ENCODE measurements around the gene HIVEP3. TPM values are rescaled to one million over a fixed set of nuclear protein-coding genes. Genes with fewer than 3 reads are reported as not detected.
A peak's percentile ranks its signal among the peaks of the same experiment; 100 is the strongest.

Gene HIVEP3
- total RNA-seq, 4 donors from 2014 or later: 4.6 to 8.3 (median 6.5) TPM

DNA sequence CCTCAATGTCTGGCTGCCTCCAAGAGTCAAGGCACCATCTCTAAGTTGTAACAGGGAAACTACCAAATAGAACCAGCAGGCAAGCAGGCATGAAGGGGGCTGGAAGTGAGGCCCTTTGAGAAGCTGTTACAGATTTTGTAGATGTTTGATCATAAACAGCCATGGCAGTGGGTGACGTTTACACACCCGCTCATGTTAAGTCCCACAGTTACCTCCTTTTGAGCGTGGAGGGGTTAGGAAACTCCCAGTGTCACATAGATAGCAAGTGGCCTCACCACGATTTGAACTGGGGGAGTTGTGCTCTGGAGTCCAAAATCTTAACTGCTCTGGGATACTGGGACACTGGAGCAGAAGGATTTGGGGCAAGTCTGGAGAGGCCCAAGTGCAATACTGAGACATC is 192.4 kb downstream of the HIVEP3 start:
- H3K9me3 ChIP-seq: no peaks in the 10 kb centered on the region
- TF ChIP-seq, protein P1, sequence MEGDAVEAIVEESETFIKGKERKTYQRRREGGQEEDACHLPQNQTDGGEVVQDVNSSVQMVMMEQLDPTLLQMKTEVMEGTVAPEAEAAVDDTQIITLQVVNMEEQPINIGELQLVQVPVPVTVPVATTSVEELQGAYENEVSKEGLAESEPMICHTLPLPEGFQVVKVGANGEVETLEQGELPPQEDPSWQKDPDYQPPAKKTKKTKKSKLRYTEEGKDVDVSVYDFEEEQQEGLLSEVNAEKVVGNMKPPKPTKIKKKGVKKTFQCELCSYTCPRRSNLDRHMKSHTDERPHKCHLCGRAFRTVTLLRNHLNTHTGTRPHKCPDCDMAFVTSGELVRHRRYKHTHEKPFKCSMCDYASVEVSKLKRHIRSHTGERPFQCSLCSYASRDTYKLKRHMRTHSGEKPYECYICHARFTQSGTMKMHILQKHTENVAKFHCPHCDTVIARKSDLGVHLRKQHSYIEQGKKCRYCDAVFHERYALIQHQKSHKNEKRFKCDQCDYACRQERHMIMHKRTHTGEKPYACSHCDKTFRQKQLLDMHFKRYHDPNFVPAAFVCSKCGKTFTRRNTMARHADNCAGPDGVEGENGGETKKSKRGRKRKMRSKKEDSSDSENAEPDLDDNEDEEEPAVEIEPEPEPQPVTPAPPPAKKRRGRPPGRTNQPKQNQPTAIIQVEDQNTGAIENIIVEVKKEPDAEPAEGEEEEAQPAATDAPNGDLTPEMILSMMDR (IDR thresholded peaks at IDR 0.05): no peak
- no peak for TF ChIP-seq POLR2A (IDR thresholded peaks at IDR 0.05)
- no peaks in the 10 kb centered on the region for H3K27me3 ChIP-seq
- H3K27ac ChIP-seq: peak overlapping the region in 1 of 4 donors; percentile 77
- DNase-seq: no peak
- H3K36me3 ChIP-seq: no peaks in the 10 kb centered on the region
- H3K4me3 ChIP-seq: no peak overlapping the region
- peaks cover 0 to 21% (median 18%) of the 10 kb centered on the region in 4 donors for H3K4me1 ChIP-seq

DNA sequence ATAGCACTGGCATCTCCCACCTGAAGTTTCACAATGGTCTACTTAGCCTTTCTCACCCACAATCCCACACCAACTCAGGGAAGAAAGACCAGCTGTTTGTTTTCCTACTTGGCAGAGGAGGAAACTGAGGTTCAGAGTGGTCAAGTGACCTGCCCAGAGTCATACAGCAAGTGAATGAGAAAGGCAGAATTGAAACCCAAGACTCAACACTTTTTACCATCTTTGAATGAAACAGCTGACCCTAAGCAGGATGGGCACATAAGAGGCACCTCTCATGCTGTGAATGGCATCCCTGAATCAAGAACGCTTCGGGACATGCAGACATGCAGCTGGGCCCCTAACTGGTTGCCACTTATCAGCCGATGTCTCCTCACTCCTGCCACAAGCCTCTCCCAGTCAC is 193.8 kb downstream of the HIVEP3 start:
- TF ChIP-seq POLR2A (IDR thresholded peaks at IDR 0.05): no peak
- TF ChIP-seq, protein P1 (IDR thresholded peaks at IDR 0.05): no peak
- no peak for DNase-seq
- Histone ChIP-seq H3K36me3 (no peaks in the 10 kb centered on the region), H3K27me3 (no peaks in the 10 kb centered on the region), H3K4me1 (peaks cover 0 to 24% (median 18%) of the 10 kb centered on the region in 4 donors), H3K4me3 (no peak overlapping the region), H3K9me3 (no peaks in the 10 kb centered on the region), H3K27ac (no peak overlapping the region)

DNA sequence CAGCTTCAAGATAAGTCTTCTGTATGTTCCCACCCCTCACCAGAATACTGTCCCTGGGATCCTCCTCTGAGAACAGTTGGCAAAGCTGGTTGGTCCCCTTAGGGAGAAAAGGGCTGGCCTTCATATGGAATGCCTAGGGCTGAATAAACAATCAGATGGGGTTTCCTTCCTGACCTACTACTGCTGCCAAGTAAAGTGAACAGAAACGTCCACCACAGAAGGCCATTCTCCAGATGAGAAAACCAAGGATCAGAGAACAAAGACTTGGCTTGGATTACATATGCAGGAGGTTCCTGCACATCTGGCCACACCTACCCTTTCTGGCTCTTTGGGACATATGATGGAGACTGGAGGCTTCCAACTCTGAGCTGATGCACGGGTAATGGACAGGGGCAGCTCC is 194.5 kb downstream of the HIVEP3 start:
- Histone ChIP-seq H3K9me3 (no peaks in the 10 kb centered on the region), H3K27ac (no peak overlapping the region), H3K36me3 (no peaks in the 10 kb centered on the region), H3K4me1 (peaks cover 0 to 23% (median 17%) of the 10 kb centered on the region in 4 donors), H3K27me3 (no peaks in the 10 kb centered on the region), H3K4me3 (no peak overlapping the region)
- TF ChIP-seq, protein P1 (IDR thresholded peaks at IDR 0.05): no peak
- TF ChIP-seq POLR2A (IDR thresholded peaks at IDR 0.05): no peak
- no peak for DNase-seq

DNA sequence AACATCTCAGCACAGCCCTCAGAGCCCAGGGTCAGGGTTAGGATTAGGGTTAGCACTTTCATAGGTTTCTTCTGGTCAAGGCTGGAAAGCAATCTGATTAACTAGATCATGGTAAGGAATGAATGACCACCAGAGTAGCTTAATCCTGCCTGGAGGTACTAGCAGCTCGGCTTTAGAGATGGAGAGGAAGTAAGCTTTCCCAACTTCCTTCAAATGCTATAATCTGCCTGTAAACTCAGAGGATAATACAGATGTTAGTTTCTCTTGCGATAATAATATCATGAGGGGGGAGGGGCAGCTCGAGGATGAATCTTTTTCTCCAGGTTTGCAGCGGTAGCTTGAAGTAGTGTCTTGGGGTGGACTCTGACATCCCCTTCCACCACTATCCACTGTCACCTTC is 194.9 kb downstream of the HIVEP3 start:
- H3K4me3 ChIP-seq: no peak overlapping the region
- H3K36me3 ChIP-seq: no peaks in the 10 kb centered on the region
- H3K4me1 ChIP-seq: peaks cover 0 to 19% (median 15%) of the 10 kb centered on the region in 4 donors
- no peak overlapping the region for H3K27ac ChIP-seq
- DNase-seq: no peak
- no peak for TF ChIP-seq POLR2A (IDR thresholded peaks at IDR 0.05)
- TF ChIP-seq, protein P1 (IDR thresholded peaks at IDR 0.05): no peak
- H3K9me3 ChIP-seq: no peaks in the 10 kb centered on the region
- H3K27me3 ChIP-seq: no peaks in the 10 kb centered on the region

DNA sequence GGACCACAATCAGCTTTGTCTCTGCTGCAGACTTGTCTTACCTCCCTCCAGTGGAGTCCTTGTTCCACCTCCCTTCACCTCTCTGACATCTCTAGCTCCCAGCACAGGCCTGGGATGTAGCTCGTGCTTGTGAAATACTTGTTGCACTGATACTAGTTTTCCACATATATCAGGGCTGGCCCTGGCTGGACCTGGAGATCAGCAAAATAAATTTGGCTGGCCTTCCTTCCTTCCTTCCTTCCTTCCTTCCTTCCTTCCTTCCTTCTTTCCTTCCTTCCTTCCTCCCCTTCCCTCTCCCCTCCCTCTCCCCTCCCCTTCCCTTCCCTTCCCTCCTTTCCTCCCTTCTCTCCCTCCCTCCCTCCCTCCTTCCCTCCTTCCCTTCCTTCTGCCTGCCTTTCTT is 196.5 kb downstream of the HIVEP3 start:
- Histone ChIP-seq H3K36me3 (no peaks in the 10 kb centered on the region), H3K27ac (no peak overlapping the region), H3K27me3 (no peaks in the 10 kb centered on the region), H3K4me1 (peaks cover 0 to 5% (median 2%) of the 10 kb centered on the region in 4 donors), H3K9me3 (no peaks in the 10 kb centered on the region), H3K4me3 (no peak overlapping the region)
- DNase-seq: no peak
- TF ChIP-seq, protein P1 (IDR thresholded peaks at IDR 0.05): no peak
- TF ChIP-seq POLR2A (IDR thresholded peaks at IDR 0.05): no peak

DNA sequence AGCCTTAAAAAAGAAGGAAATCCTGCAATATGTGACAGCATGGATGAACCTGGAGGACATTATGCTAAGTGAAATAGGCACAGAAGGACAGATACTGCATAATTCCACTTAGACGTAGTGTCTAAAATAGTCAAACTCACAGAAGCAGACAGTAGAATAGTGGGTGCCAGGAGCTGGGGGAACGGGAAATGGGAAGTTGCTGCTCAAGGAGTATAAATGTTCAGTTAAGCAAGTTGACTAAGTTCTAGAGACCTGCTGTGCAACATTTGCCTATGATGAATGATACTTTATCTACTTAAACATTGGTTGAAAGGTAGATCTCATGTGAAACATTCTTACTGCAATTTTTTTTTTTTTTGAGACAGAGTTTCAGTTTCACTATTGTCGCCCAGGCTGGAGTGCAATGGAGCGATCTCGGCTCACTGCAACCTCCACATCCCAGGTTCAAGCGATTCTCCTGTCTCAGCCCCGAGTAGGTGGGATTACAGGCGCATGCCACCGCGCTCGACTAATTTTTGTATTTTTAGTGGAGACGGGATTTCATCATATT is 197.8 kb downstream of the HIVEP3 start:
- TF ChIP-seq POLR2A (IDR thresholded peaks at IDR 0.05): no peak
- TF ChIP-seq, protein P1 (IDR thresholded peaks at IDR 0.05): no peak
- Histone ChIP-seq H3K36me3 (no peaks in the 10 kb centered on the region), H3K27ac (no peak overlapping the region), H3K4me1 (peaks cover 0 to 3% (median 0%) of the 10 kb centered on the region in 4 donors), H3K9me3 (no peaks in the 10 kb centered on the region), H3K4me3 (peak overlapping the region in 1 of 4 donors; percentile 3), H3K27me3 (no peaks in the 10 kb centered on the region)
- no peak for DNase-seq
